ENCODE measurements around the gene SLC15A4. TPM values are rescaled to one million over a fixed set of nuclear protein-coding genes. Genes with fewer than 3 reads are reported as not detected.

The SLC15A4 gene
- polyA plus RNA-seq, 3 donors = 6.5 to 12.4 (median 10.4) TPM

DNA sequence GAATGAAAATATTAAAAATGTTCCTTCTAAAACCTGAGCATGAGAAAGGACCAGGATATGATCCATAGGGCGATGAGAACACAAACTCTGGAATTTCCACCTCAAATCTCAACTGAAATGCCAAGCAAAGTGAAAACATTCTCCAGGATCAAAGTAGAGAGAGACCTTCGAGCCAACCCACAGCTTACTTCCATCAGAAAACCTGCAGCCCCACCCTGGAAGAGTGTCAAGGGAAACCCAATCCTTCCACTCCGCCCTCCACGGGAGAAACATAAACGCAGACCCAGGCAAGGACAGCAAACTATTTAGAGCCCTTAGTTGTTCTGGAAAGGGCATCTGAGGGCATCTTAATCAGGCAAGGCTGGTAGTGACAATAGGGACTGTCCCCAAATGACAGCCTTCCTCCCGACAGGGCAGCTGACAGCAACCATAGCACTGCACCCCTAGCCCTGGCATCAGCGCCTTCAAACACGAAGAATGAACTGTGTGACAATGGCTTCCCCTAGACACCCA, 21.8 kb downstream of the SLC15A4 start:
- 78 to 85% (median 81%) methylated on average over 8 of the region's 8 CpGs for WGBS, 3 donors
- no peak overlapping the region for H3K27ac ChIP-seq (ENCODE audit: low read depth, low read length)

DNA sequence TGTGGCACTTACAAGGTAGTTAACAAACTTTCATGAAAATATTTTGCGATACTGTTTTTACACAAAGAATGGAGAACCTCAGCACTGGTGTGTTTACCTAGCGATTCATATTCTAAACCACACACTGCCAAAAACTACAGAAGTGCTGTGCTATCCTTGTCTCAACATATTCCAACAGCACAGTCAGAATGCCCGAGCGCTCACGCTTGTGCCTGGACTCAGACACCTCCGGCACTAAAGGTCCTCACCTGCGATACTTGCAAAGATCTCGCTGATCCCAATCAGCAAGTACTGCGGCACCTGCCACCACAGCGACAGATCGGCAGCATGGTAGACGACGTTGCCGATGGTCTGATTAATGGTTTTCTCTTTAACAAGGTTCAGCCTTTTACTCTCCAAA, 23.2 kb downstream of the SLC15A4 start:
- 96 to 97% (median 96%) methylated on average over 14 of the region's 14 CpGs for WGBS, 3 donors
- H3K27ac ChIP-seq (ENCODE audit: low read depth, low read length) = no peak overlapping the region

DNA sequence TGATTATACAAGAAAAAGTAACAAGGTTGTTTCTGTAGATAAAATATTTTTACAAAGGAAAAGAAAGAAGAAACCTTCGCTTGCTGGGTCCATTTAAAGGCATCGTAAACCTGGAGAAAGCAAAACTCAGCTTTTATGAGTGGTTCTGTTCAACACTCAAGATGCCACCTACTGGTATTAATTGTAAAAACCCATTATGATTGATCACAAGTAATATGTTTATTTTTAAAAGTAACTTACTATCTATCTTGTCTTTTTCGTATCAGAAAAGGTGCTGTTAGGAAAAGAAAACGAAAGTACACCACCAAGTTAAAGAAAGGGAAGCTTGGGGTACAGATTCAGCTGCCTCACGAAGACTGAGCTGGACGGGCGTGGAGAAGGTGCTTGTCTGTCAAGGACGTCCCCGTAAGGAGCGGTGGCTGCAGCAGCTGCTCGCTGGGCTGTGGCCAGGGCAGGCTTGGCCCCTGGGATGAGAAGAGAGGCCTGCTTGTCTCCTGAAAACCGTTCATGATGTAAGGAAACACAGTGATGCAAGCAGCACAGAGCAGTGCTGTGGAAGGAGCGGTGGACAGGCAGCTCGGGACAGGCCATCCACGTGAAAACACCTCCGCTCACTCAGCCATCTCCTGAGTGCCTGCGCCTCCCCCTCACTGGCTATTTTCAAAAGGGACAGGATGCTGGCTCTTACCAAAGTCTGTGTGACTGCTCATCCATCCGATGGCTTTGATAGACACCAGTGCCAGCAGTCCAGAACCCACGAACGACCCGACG, 25.0 kb downstream of the SLC15A4 start:
- 85 to 89% (median 89%) methylated on average over 22 of the region's 22 CpGs for WGBS, 3 donors
- no peak overlapping the region for H3K27ac ChIP-seq (ENCODE audit: low read depth, low read length)

DNA sequence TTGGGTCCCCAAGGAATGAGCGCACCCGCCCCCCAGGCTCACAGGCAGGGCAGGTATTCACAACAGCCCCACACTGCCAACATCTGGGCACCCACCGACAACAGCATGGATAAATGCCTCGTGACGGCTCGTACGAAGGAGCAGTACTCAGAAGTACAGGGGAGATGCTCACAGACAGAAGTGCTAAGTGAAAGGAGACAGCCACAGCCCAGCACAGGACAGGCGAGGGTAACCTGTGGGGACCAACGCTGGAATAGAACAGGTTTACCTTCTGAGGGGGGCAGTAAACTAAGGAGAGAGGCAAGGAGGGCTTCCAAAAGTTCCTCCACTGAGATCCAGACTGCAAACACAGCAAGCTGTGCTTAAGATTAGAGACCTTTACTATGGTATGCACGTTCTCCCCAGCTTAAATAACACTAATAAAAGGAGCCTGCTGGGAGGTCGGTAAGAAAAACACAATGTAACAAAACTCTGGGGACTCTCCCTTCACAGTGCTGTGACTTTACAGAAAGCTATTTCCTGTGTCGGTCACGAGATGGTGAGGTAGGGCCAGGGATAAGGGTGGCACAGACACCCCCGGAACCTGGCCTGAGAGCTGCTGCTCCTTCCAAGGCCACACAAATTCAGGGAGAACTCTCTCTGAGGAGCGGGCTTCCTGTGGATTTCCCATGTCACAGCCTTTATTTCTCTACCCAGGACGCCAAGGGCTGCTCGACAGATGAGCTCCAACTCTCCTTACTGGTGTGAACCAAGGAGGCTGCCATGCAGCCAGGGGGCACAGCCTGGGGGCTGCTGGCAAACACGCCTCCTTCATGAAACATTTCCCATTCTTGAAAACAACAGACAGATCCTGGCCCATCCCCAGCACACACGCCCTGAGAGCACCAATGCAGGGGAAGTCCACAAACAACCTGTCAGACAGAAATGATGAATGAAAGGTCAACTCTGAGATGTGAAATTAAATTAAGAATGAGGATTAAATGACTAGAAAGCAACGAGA, 26.3 kb downstream of the SLC15A4 start:
- no peak overlapping the region for H3K27ac ChIP-seq (ENCODE audit: low read depth, low read length)
- WGBS, 3 donors = 75 to 86% (median 79%) methylated on average over 20 of the region's 20 CpGs

DNA sequence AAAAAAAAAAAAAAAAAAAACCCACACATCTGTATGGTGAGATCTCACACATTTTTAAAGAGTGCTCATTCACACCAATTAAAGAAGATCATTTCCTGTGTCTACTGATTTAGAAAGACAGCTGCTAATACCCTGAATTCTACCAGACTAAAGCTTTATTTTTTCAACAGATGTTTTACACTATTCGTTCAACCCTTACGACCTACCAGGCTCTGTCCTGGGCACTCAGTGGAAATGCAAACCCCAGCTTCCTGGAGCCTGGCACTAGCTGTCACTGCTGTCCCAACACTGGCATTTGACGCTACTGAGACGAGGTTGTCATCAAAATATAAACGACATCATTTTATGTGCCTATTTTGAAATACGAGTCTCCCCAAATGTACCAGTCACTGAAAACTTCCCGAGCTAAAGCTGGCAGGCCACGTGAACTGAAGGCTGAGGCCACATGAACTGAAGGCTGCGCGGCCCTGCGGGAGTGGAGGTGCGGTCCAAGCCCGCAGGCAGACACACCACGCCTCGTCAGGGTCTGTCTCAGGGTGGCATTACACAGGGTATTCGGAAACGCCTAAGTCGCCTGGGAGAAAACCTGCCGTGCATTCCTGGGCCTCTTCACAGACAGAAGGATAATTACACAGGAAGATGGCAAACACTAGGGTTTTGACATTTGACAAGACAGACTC, 27.2 kb downstream of the SLC15A4 start:
- 92 to 93% (median 93%) methylated on average over 19 of the region's 19 CpGs for WGBS, 3 donors
- H3K27ac ChIP-seq (ENCODE audit: low read depth, low read length) = no peak overlapping the region

DNA sequence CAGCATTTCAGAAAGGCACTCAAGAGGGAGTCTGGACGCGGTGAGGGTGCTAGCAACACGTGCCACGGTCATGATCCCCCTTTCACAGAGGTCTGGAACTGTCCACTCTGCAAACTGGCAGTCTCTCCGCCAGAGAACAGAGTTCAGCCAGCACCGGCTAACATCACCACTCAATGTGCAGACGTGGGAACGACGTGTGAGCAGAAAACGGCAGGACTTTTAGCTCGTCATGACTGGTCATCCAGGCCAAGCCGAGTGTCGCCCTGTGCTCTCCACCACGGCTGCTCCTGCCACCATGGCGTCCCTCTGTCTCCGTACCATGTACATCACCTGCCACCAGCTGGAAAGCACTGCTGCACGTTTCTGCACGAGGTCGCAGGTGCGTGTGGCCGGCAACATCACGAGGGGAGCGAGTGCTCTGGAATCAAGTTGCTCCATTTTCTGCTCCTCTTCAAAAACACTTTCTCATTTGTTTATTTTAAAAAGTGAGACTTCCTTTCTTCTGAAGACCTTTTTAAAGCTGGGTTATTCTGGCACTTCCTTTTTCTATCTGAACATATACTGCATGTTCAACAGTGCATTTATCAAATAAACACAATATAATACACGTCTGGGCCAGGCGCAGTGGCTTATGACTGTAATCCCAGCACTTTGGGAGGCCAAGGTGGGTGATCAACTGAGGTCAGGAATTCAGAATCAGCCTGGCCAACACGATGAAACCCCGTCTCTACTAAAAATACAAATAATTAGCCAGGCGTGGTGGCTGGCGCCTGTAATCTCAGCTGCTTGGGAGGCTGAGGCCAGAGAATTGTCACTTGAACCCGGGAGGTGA, 28.0 kb downstream of the SLC15A4 start:
- H3K27ac ChIP-seq (ENCODE audit: low read depth, low read length) = no peak overlapping the region
- 84 to 92% (median 87%) methylated on average over 30 of the region's 30 CpGs for WGBS, 3 donors

DNA sequence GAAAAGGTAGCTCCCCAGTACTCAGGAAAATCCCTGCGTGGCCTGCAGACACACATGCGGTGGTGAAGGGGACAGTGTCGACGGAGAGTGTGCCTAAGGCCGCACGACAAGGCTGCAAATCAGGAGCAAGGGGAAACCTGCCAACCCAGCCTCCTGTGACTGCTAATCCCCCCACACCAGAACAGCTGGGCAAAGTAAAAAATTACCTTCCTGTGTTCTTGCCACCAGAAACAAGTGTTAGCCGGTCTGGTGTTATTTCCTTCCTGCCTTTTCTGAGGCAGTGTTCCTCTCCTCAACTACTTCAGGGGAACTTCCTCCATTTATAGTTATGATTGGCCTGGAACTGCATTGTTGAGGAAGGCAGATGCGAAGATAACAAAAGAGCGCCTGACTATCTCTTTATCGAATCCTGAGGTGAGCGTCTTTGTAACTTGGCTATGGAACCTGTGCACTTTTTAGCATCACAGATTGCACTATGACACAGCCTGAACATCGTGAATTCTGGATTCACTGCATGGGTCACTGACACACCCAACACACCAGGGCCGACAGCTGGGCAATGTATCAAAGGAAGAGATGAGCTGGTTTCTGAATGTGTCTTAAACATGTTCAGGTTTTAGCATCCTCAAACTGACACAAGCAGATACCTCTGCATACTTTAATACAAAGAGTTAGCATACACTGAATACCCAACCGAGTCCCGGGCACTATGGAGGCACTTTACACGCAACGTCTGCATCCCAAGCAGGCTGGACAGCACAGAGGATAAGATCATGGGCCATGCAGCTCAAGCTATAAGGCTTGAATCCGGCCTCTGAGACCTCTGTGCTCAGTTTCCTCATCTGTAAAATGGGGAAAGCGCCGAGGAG, 28.9 kb downstream of the SLC15A4 start:
- WGBS, 3 donors = 55 to 77% (median 56%) methylated on average over 20 of the region's 20 CpGs
- no peak overlapping the region for H3K27ac ChIP-seq (ENCODE audit: low read depth, low read length)

DNA sequence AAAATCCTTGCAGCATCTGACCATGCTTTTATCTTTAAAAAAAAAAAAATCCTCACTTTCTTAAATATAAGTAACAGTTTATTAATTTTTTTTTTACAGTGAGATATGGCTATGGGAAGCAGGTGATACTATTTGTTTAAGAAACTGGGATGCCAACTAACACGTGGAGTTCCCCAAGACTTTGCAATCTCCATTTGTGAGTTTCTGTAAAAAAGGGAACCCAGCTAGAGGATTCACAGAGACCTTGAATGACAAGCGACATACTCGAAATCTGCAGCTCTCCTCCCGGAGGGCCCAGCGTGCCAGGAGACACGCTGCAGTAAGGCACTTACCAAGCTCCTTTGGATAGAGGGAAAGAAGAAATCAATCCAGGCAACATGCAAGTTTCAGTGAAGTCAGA, 30.1 kb downstream of the SLC15A4 start:
- WGBS, 3 donors = 81 to 89% (median 85%) methylated on average over 6 of the region's 6 CpGs
- H3K27ac ChIP-seq (ENCODE audit: low read depth, low read length) = no peak overlapping the region

DNA sequence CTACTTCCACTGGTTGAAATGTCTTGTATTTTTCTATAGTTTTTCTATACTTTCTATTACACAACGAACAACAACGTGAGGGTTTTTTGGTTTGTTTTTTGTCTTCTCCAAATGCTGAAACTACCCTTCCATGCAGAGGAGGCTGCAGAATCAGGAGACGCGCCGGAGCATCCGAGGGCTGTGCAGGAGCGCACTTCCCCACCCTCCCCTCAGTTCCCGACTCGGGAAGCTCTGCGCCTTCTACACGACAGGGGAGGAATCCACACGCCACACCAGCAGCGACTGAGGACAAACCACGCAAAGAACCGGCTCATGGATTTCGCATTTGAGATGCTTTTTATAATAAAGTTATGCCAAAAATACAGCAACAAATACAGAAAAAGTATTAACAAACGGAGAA, 30.9 kb downstream of the SLC15A4 start:
- 92 to 98% (median 95%) methylated on average over 17 of the region's 17 CpGs for WGBS, 3 donors
- no peak overlapping the region for H3K27ac ChIP-seq (ENCODE audit: low read depth, low read length)

DNA sequence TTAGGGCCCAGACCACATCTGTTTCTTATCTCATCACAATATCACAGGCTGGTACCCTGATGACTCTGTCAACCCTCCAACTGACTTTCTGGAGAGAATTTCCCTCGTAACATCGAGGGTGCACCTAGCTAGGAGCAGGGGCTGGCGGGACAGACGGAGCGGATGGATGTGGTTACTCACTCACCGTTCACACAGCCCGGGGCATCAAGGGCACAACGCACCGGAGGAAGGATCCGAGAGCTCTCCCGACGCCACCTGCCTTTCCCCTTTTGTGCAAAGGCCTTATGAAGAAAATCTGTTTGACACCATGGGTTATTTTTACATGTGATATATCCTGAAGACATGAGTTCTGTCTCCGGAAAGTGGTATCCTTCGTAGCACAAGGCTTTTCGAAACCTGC, 31.4 kb downstream of the SLC15A4 start:
- WGBS, 3 donors = 88 to 95% (median 94%) methylated on average over 14 to 15 of the region's 15 CpGs
- no peak overlapping the region for H3K27ac ChIP-seq (ENCODE audit: low read depth, low read length)

DNA sequence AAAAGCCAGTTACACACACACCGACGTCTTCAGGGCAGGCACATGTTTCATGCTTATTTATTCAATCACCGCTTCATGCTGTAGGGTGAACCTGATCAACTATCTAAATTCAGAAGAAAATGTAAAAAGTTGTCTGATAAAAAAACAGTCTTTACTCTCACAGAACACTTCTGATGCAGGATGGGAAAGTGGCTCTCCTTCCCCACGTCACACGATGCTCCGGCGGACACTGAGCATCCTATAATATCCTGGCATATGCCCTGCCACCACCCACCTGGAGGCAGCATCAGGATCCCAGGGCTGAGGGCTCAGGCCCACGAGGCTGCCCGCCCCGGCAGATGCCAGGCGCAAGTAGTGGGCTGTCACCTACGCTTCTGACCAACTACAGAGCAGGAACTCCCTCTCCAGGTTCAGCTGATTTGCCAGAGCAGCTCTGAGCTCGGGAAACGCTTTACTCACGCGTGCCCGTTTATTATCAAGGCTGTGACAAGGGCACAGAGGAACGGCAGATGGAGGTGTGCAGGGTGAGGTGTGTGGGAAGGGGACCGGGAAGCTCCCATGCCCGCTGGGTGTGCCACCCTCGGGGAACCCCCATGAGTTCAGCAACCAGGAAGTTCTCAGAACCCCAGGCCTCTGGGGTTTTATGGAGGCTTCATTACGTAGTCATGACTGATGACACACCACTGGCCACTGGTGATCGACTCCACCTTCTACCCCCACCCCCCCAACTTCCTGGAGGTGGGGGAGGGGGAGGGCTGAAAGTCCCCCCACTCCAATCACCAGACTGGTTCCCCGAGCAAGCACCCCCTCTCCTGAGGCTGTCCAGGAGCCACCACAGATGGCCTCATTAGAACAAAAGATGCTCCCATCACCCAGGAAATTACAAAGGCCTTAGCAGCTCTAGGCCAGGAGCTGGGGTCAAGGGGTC, 32.1 kb downstream of the SLC15A4 start:
- 83 to 87% (median 86%) methylated on average over 24 of the region's 24 CpGs for WGBS, 3 donors
- H3K27ac ChIP-seq (ENCODE audit: low read depth, low read length) = no peak overlapping the region

DNA sequence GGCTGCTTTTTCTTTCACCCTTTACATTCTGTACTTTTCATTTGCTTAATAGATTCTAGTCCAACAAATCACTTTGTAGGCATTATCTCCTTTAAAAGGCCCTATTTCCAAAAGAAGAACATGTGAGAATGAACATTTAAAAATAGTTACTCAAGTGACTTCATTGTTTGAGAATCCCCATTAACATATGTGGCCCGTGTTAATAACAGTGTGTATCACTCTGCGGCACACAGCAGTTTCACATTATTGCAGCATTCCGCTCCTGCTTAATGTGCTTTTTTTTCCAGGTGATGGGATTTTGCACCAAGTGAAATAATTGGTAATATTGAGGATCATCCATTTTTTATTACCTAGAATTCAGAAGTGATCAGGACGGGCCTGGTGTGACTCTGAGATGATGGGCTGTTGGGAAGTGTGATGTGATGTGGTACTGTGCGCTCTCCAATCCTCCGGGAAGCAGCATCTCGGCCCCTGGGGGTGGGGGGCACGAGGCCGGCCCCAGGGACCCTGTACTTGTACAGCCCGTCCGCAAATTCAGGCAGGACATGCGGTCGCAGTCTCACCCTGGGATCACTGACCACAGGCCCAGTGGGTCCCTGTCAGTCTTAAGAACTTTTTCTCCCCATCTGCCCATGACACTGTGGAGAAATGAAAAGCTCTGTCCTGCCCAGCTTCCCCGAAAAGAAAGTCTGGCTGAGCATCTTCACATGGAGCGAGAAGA, 32.9 kb downstream of the SLC15A4 start:
- H3K27ac ChIP-seq (ENCODE audit: low read depth, low read length) = no peak overlapping the region
- 92 to 93% (median 93%) methylated on average over 15 of the region's 15 CpGs for WGBS, 3 donors

DNA sequence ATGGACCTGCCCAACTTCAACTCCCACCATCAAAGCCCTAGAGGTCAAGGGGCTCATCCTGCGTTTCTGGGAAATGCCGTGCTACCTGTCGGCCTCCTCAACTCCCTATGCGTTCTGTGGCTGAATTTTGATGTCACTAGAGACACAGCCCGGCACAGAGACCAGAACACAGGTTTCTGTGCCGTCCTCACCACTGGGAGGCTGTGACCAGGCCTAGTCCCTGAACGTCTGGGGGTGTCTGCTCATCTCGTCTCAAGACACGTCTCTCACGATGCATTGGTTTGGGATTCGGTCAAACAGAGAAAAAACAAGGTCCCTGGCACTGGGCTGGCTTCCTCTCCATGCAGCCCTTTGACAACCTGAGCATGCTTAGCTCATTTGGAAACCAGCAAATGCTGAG, 33.5 kb downstream of the SLC15A4 start:
- H3K27ac ChIP-seq (ENCODE audit: low read depth, low read length) = no peak overlapping the region
- WGBS, 3 donors = 80 to 90% (median 87%) methylated on average over 11 of the region's 11 CpGs

DNA sequence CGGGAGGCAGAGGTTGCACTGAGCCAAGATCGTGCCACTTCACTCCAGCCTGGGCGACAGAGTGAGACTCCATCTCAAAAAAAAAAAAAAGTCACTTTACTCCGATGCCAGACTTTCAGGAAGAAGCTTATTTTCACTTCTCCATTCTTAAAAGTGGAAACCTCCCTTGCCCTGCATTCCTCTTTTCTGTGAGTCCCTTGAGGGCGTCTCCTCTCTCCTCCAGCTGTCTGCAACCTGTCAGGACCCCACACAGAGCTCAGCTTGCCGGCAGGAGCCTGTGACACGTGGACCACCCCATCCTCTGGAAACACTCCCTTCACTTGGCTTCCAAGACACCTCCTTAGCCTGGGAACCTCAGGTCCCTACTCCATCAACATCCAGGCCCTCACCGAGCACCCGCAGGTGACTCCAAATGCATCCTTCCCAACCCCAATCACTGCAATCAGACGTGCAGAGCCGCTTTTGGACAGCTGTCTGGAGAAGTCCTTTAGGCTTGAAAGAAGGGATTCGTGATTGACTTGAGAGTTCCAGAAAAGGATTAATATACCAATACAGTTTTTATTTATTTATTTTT, 34.3 kb downstream of the SLC15A4 start:
- WGBS, 3 donors = 61 to 79% (median 63%) methylated on average over 12 of the region's 12 CpGs
- H3K27ac ChIP-seq (ENCODE audit: low read depth, low read length) = no peak overlapping the region

DNA sequence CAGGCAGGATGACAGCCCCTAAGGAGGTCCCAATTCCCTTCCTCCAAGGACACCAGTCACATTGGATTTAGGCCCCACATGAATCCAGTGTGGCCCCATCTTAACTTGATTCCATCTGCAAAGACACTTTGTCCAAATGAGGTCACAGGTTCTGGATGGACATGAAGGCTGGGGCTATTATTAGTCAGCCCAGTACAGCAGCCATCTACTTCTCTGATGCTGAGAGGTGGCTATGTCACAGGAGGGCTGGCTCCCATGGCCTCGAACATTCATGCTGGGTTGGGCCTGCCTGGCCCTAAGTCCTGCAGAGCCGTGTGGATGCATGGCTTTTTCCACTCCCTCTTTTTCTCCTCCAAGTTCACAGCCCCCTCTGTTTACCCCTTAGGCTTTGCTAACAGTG, 35.9 kb downstream of the SLC15A4 start:
- WGBS, 3 donors = 74 to 83% (median 80%) methylated on average over 2 of the region's 2 CpGs
- H3K27ac ChIP-seq (ENCODE audit: low read depth, low read length) = no peak overlapping the region

Data from adipose tissue (tissue), 3 donors.